ENCODE data around the gene KIF13A.
"Not testable (repeated sequence)": the region's sequence is repeated elsewhere in the genome, so short reads cannot be mapped to it uniquely, and the experiment has no call there.

KIF13A gene

DNA sequence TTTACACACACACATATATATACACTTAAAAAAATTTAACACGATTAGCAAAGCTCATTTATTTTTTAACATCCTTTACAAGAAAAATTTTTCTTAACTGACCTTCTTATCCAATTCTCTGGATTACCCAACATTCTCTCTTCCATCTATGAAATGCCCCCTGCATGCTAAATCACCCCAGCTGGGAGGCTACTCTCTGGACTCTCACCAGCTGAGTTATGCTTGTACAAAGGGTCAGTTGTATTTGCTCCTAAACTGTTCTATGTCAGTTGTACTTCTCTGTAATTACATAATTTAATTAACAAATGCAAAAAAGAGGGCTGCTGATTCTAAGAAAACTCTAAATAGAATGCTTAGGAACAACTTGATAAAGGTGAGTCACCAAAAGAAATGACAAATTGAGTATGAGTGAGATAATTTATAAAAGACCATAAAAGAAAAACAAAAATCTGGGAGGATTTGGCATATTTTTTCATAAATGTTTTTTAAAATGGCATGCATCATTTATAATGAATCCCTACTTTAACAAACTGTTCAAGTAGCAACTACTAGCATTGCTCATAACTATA lies 120.5 kb downstream of the KIF13A start:
- Histone ChIP-seq H3K9me3 (no peaks in the 10 kb centered on the region), H3K27me3 (no peaks in the 10 kb centered on the region), H4K20me1 (no peaks in the 10 kb centered on the region), H3K4me1 (no peaks in the 10 kb centered on the region), H3K27ac (no peak overlapping the region), H3K9ac (no peak overlapping the region), H3K4me2 (no peak overlapping the region), H3K4me3 (no peak overlapping the region), H3K36me3 (no peaks in the 10 kb centered on the region)
- no peak for TF ChIP-seq Cebpa-rat (IDR thresholded peaks at IDR 0.05)

DNA sequence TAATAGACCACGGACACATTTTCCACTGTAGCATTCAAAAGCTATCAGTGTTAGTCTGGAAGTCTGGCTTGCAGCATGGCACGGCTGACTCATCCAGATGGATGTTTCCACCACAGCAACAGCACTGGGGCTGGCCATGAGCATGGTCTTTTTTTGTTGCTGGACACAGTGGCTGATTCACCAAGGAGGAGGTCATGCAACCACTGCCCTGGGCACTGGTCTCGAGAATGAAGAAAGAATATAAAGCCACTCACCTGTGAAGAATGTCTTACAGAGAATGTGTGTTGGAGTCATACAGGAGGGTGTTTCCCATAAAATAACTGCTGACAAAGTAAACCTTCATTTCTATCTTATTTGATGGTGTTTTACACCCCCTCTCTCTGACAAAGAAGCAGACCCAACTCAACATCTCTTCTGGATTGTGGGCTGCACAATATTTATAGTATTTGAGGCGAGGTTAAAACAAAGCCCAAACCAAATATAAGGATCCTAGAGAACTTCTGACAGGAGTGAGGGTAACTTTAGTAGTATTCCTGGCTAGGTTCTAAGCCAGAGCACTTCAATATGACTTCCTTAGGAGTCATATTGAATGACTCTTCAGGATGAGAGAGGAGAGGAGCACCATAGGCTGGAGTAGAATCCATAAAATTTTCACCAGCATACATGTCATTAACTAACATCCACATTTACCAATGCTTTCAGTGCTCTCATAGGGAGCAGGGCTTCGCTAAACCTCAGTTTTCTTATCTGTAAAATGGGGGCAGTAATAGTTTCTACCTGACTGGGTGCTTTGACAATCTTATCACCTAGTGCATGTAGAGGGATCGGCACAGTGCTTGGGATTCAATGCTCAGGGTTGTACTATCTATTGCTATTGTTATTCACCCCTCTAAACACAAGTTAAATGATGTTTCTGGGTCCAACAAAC lies 121.4 kb downstream of the KIF13A start:
- no peaks in the 10 kb centered on the region for H4K20me1 ChIP-seq
- H3K4me1 ChIP-seq, result no peaks in the 10 kb centered on the region
- no peaks in the 10 kb centered on the region for H3K27me3 ChIP-seq
- no peak overlapping the region for H3K27ac ChIP-seq
- no peak overlapping the region for H3K4me2 ChIP-seq
- no peaks in the 10 kb centered on the region for H3K36me3 ChIP-seq
- no peak overlapping the region for H3K4me3 ChIP-seq
- no peaks in the 10 kb centered on the region for H3K9me3 ChIP-seq
- no peak for TF ChIP-seq Cebpa-rat (IDR thresholded peaks at IDR 0.05)
- no peak overlapping the region for H3K9ac ChIP-seq

DNA sequence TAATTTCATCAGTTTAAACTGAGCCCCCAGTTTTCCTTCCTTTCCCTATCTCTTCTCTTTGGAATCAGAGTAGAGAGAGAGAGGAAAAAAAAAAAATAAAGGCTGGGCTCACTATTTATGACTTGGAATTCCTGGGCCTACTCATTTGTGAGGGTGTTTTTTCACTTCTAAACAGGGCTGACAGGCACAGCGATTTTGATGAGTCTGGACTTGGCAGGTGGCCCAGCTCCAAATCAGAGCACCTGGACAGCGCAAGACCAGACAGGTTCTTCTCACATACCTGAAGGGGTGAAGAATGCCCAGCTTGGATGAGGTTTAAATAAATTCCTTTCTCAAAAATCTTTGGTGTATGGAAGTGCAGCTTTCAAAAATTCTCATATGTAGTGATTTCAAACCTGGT lies 122.2 kb downstream of the KIF13A start:
- H3K36me3 ChIP-seq, result no peaks in the 10 kb centered on the region
- no peak overlapping the region for H3K4me2 ChIP-seq
- no peaks in the 10 kb centered on the region for H4K20me1 ChIP-seq
- H3K27ac ChIP-seq, result no peak overlapping the region
- no peaks in the 10 kb centered on the region for H3K27me3 ChIP-seq
- H3K9me3 ChIP-seq, result no peaks in the 10 kb centered on the region
- no peak overlapping the region for H3K9ac ChIP-seq
- TF ChIP-seq Cebpa-rat (IDR thresholded peaks at IDR 0.05), result no peak
- H3K4me3 ChIP-seq, result no peak overlapping the region
- H3K4me1 ChIP-seq, result no peaks in the 10 kb centered on the region

DNA sequence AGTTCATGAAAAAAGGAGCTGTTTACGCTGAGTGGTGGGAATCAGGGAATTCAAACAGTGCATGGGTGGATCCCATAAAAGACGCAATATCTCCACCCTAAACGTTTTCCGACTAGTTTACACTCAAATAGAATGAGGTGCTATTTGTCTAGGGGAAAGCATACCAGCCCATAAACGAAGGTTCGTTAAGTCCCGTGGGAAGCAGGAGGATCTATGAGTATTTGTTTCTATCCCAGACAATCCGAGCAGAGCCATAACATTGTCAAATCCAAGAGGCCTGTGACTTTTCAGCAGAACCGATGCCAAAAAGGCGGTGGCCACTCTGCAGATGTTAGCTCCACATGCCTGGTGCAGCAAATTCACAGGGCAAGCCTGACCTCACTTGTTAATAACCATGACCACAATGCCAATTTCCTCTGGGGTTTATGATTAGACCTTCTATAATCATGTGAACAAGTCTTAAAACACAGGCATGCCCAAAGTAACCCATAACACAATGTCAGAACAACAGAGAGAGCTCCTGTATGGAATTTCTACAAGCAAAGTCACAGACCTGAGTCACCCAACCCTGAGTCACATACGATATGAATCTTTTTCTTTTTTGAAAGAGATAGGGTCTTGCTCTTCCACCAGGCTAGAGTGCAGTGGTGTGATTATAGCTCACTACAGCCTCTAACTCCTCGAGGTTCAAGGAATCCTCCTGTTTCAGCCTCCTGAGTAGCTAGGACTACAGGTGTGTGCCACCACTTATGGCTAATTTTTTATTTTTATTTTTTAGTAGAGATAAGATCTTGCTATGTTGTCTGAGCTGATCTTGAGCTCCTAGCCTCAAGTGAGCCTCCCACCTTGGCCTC lies 123.3 kb downstream of the KIF13A start:
- H3K27ac ChIP-seq, result no peak overlapping the region
- TF ChIP-seq Cebpa-rat (IDR thresholded peaks at IDR 0.05), result no peak

DNA sequence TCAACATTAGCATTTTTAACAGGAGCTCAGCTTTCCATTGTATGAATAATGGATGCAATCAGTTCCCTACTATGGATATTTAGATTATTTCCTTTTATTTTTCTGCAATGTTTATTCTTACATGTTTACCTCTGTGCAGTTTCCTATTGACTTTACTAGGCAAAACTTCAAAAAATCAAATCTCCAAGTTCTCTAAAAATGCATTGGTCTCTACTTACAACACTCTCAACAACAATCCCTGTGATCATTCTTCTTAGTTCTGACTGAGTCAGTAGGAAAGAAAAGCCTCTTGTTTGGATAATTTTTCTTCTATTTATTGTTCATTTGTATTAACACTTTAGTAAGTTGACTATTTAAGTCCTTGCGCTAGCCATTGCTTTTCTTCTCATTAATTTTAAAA lies 126.1 kb downstream of the KIF13A start:
- no peak overlapping the region for H3K9ac ChIP-seq
- H3K36me3 ChIP-seq, result no peaks in the 10 kb centered on the region
- H3K9me3 ChIP-seq, result peaks cover 4% of the 10 kb centered on the region; the same call in 1 of the 2 replicates
- no peak overlapping the region for H3K4me2 ChIP-seq
- TF ChIP-seq Cebpa-rat (IDR thresholded peaks at IDR 0.05), result no peak
- no peak overlapping the region for H3K27ac ChIP-seq
- H4K20me1 ChIP-seq, result no peaks in the 10 kb centered on the region
- no peak overlapping the region for H3K4me3 ChIP-seq
- no peaks in the 10 kb centered on the region for H3K4me1 ChIP-seq
- H3K27me3 ChIP-seq, result no peaks in the 10 kb centered on the region

More for the DNA sequence above, 123.3 kb downstream of the KIF13A start:
- Histone ChIP-seq H3K4me2 (no peak overlapping the region), H4K20me1 (no peaks in the 10 kb centered on the region), H3K9me3 (no peaks in the 10 kb centered on the region), H3K4me1 (no peaks in the 10 kb centered on the region), H3K27me3 (no peaks in the 10 kb centered on the region), H3K4me3 (no peak overlapping the region), H3K36me3 (no peaks in the 10 kb centered on the region), H3K9ac (no peak overlapping the region)

DNA sequence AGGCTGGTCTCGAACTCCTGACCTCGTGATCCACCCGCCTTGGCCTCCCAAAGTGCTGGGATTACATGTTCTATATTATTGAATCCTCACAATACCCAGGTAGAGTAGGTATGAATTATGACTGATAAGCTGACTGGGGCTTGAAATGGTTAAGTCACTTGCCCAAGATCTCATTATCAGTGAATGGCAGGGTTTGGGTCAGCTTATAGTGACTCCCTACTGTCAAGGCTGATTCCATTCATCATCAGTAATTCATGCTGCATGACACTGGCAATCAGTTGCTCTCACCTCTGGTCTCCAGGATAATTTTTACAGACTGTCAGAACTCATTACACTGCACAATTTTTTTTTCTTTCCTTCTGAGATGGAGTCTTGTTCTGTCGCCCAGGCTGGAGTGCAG lies 127.6 kb downstream of the KIF13A start:
- no peaks in the 10 kb centered on the region for H4K20me1 ChIP-seq
- no peaks in the 10 kb centered on the region for H3K27me3 ChIP-seq
- H3K4me3 ChIP-seq, result no peak overlapping the region
- H3K4me2 ChIP-seq, result no peak overlapping the region
- H3K4me1 ChIP-seq, result no peaks in the 10 kb centered on the region
- 0 out of 2 replicates have a peak, but pooled peaks cover 4% of the 10 kb centered on the region for H3K36me3 ChIP-seq
- H3K27ac ChIP-seq, result no peak overlapping the region
- no peak overlapping the region for H3K9ac ChIP-seq
- no peak for TF ChIP-seq Cebpa-rat (IDR thresholded peaks at IDR 0.05)
- H3K9me3 ChIP-seq, result peaks cover 4% of the 10 kb centered on the region; the same call in 1 of the 2 replicates

DNA sequence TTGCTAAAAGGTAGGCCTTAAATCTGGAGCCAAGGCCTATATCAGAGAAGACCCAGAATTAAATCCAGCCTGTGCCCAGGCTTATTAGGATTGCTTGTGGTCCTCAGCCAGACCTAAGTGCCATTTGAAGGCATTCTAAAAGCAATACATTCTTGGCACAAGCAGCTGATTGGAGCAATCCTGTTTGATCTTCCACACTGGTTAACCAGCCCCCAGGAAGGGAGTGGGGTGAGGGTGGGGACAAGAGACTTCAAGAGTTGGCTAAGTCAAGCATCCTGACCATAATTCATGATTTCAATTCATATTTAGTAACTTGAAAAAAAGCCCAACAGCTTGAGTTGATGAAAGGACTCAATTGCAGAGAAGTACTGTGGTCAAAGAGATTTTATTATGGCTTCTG lies 128.9 kb downstream of the KIF13A start:
- TF ChIP-seq Cebpa-rat (IDR thresholded peaks at IDR 0.05), result no peak
- no peak overlapping the region for H3K9ac ChIP-seq
- 0 out of 2 replicates have a peak, but pooled peaks cover 4% of the 10 kb centered on the region for H3K36me3 ChIP-seq
- peaks cover 4% of the 10 kb centered on the region; the same call in 1 of the 2 replicates for H3K9me3 ChIP-seq
- no peak overlapping the region for H3K4me3 ChIP-seq
- H3K4me1 ChIP-seq, result no peaks in the 10 kb centered on the region
- H4K20me1 ChIP-seq, result no peaks in the 10 kb centered on the region
- no peak overlapping the region for H3K27ac ChIP-seq
- no peaks in the 10 kb centered on the region for H3K27me3 ChIP-seq
- no peak overlapping the region for H3K4me2 ChIP-seq

DNA sequence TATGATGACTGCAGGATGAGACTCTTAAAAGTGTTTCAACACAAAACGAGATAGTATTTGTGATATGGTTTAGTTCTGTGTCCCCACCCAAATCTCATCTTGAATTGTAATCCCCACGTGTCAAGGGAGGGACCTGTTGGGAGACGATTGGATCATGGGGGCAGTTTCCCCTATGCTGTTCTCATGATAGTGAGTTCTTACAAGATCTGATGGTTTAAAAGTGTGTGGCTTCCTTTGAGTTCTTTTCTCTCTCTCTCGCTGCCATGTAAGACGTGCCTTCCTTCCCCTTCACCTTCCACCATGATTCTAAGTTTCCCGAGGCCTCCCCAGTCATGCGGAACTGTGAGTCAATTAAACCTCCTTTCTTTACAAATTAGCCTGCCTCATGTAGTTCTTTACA lies 130.2 kb downstream of the KIF13A start:
- H3K4me3 ChIP-seq, H3K27ac ChIP-seq, H3K4me2 ChIP-seq, H3K9me3 ChIP-seq, H4K20me1 ChIP-seq, H3K36me3 ChIP-seq, H3K27me3 ChIP-seq, H3K4me1 ChIP-seq, H3K9ac ChIP-seq: not testable (repeated sequence)

DNA sequence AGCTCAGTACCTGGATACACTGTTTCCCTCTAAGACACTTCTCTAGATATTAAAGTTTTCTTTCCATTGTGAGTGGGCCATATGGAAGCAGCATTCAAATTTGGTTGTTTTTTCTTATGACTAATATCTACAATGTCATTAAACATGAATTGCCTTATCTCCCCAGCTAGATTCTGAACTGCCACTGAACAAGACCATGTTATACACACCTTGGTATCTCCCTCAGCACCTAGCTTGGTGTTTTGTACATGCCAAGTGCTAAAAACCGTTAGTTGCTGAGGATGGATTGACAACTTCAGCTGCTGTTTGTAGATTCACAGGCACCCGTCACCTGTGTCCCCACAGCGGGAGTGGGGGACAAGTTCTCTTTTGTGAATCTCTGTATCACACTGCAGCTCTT lies 131.1 kb downstream of the KIF13A start:
- H3K4me1 ChIP-seq, result peaks cover 8% of the 10 kb centered on the region
- TF ChIP-seq Cebpa-rat (IDR thresholded peaks at IDR 0.05), result no peak
- no peak overlapping the region for H3K27ac ChIP-seq

More for the DNA sequence above, 131.1 kb downstream of the KIF13A start:
- H3K9ac ChIP-seq, result no peak overlapping the region
- no peak overlapping the region for H3K4me2 ChIP-seq
- H3K4me3 ChIP-seq, result no peak overlapping the region
- H3K36me3 ChIP-seq, result peaks cover 4% of the 10 kb centered on the region; the same call in 1 of the 2 replicates
- no peaks in the 10 kb centered on the region for H3K27me3 ChIP-seq
- H4K20me1 ChIP-seq, result no peaks in the 10 kb centered on the region
- peaks cover 4% of the 10 kb centered on the region; the same call in 1 of the 2 replicates for H3K9me3 ChIP-seq

Data from BLaER1 (cell line).